GM19468 (cell line): ENCODE results near the gene OLFML2A.
"Not testable (repeated sequence)": the region's sequence is repeated elsewhere in the genome, so short reads cannot be mapped to it uniquely, and the experiment has no call there.

Experiments used
- ATAC-seq: cut with Tn5 transposase; IDR thresholded peaks from one replicate; pipeline ENCODE4 v1.9.1; 2021; ENCODE audit warnings: mild to moderate bottlenecking, moderate library complexity, moderate number of reproducible peaks; ENCODE audit not compliant: unreplicated experiment; ENCODE audit errors: extremely low read depth

OLFML2A gene

GRCh38 chr9:124776954-124777648 lies at the start of gene OLFML2A:
Gene OLFML2A (plus strand): TSS chr9:124777133. CDS start chr9:124777271, 138 bp downstream.
- ATAC-seq = no peak

GRCh38 chr9:124730772-124731171 lies 46.2 kb upstream of the OLFML2A start:
- no peak for ATAC-seq

- ATAC-seq = no peak
These were observed 42.8 kb upstream of the OLFML2A start for GRCh38 chr9:124733964-124734740.

- not testable (repeated sequence) for ATAC-seq
These were observed 42.2 kb upstream of the OLFML2A start for GRCh38 chr9:124734741-124735083.

GRCh38 chr9:124735121-124735520 lies 41.8 kb upstream of the OLFML2A start:
- no peak for ATAC-seq

GRCh38 chr9:124738075-124738474 lies 38.9 kb upstream of the OLFML2A start:
- not testable (repeated sequence) for ATAC-seq

- no peak for ATAC-seq
These were observed 37.6 kb upstream of the OLFML2A start for GRCh38 chr9:124739360-124739759.

GRCh38 chr9:124741149-124741548 lies 35.8 kb upstream of the OLFML2A start:
- ATAC-seq = no peak

- ATAC-seq = no peak
These were observed 35.3 kb upstream of the OLFML2A start for GRCh38 chr9:124741662-124742061.

GRCh38 chr9:124742940-124743339 lies 34.0 kb upstream of the OLFML2A start:
- ATAC-seq = no peak

- no peak for ATAC-seq
These were observed 33.1 kb upstream of the OLFML2A start for GRCh38 chr9:124743686-124744348.

GRCh38 chr9:124747065-124747464 lies 29.9 kb upstream of the OLFML2A start:
- no peak for ATAC-seq

- no peak for ATAC-seq
These were observed 27.6 kb upstream of the OLFML2A start for GRCh38 chr9:124749284-124749683.

GRCh38 chr9:124749781-124750180 lies 27.2 kb upstream of the OLFML2A start:
- ATAC-seq = no peak

GRCh38 chr9:124752967-124753366 lies 24.0 kb upstream of the OLFML2A start:
- no peak for ATAC-seq

GRCh38 chr9:124754289-124754688 lies 22.6 kb upstream of the OLFML2A start:
- ATAC-seq = no peak

- no peak for ATAC-seq
These were observed 21.9 kb upstream of the OLFML2A start for GRCh38 chr9:124755061-124755460.

- ATAC-seq = no peak
These were observed 20.9 kb upstream of the OLFML2A start for GRCh38 chr9:124756011-124756410.

GRCh38 chr9:124757616-124758015 lies 19.3 kb upstream of the OLFML2A start:
- no peak for ATAC-seq

- ATAC-seq = no peak
These were observed 18.9 kb upstream of the OLFML2A start for GRCh38 chr9:124758061-124758460.

- no peak for ATAC-seq
These were observed 18.2 kb upstream of the OLFML2A start for GRCh38 chr9:124758691-124759090.
